GM12891 (cell line): ENCODE data around the gene CAMTA1.

Experiments
- PAX5 ChIP-seq: IDR thresholded peaks from 2 replicates; pipeline ENCODE4 v1.6.1; 2011; ENCODE audit warnings: low read length, moderate library complexity, mild to moderate bottlenecking; ENCODE audit not compliant: insufficient read depth, severe bottlenecking
- POLR2A ChIP-seq: IDR thresholded peaks from 2 replicates; pipeline ENCODE4 v1.6.1; 2011; ENCODE audit warnings: low read depth, low read length, control low read depth
- POLR2AphosphoS5 ChIP-seq: IDR thresholded peaks from 2 replicates; pipeline ENCODE4 v1.6.1; 2011; ENCODE audit warnings: low read depth, low read length, control low read depth
- POU2F2 ChIP-seq: IDR thresholded peaks from 2 replicates; pipeline ENCODE4 v1.6.1; 2011; ENCODE audit warnings: low read depth, mild to moderate bottlenecking, control low read depth, low read length, moderate library complexity
- SPI1 ChIP-seq: IDR thresholded peaks from 2 replicates; pipeline ENCODE4 v1.6.1; 2011; ENCODE audit warnings: low read depth, low read length, control low read depth
- TAF1 ChIP-seq: IDR thresholded peaks from 2 replicates; pipeline ENCODE4 v1.6.1; 2011; ENCODE audit warnings: low read depth, low read length, control low read depth

DNA sequence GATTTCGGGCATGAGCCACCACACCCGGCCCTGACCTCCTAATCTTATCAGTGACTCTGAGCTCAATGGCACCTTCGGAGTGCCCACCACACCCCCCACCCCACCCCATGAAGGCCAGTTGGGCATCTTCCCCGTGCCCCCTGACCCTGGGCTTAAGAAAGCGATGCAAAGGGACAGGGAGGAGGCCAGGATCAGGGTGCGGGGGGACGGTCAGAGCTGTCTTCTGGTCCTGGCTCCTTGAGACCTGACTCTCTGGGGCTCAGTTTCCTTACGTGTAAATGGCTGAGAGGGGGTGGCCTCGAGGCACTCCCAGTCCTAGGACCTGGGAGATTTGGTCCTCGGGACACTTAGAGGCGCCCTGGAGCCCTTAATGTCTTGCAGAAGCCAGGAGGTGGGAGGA is 881.9 kb downstream of the CAMTA1 start:
- no peak for TF ChIP-seq POLR2AphosphoS5
- TF ChIP-seq POLR2A = no peak
- no peak for TF ChIP-seq TAF1
- no peak for TF ChIP-seq SPI1
- no peak for TF ChIP-seq PAX5
- TF ChIP-seq POU2F2 = no peak
